Measurements from ENCODE around the gene HBP1. TPM values are rescaled to one million over a fixed set of nuclear protein-coding genes. Genes with fewer than 3 reads are reported as not detected.
A peak's percentile ranks its signal among the peaks of the same experiment; 100 is the strongest.
"Not testable (repeated sequence)": the region's sequence is repeated elsewhere in the genome, so short reads cannot be mapped to it uniquely, and the experiment has no call there.

Gene HBP1
- total RNA-seq, 2 experiments from 2014 or later = 19.4 to 19.7 TPM

DNA sequence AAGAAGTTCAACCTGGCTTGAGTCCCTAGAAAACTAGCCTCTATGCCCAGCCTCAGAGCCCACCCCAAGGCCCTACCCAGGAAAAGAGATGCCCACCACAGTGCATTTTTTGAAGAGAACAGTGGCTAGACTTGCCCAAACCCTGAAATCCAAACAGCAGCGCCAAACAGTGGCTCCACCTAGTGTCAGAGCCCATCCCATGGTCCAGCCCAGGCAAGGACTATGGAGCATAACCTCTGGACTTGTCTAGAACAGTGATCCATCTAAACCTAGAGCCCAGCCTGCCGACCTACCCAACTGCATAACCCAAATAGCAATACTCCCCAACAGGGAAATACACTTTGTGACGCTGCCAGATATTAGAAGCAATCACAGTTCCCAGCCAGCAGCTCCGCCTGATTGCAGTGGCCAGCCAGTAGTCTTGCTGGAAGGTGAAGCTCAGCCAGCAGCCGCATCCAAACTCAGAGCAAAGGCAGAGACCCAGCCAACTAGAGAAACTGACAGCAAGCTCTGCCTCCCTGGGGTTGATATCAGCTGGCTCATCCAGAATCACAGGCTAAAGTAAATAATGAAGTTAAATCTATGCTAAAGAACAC lies 44.5 kb downstream of the HBP1 start:
- DNase-seq = no peak
- no peaks in the 10 kb centered on the region for H3K27me3 Mint-ChIP-seq
- H3K4me1 Mint-ChIP-seq = peaks cover 9% of the 10 kb centered on the region
- peaks cover 41% of the 10 kb centered on the region for H3K36me3 Mint-ChIP-seq
- no peak overlapping the region for H3K4me3 Mint-ChIP-seq
- H3K9me3 Mint-ChIP-seq = peaks cover 11% of the 10 kb centered on the region
- H3K27ac Mint-ChIP-seq = no peak overlapping the region

DNA sequence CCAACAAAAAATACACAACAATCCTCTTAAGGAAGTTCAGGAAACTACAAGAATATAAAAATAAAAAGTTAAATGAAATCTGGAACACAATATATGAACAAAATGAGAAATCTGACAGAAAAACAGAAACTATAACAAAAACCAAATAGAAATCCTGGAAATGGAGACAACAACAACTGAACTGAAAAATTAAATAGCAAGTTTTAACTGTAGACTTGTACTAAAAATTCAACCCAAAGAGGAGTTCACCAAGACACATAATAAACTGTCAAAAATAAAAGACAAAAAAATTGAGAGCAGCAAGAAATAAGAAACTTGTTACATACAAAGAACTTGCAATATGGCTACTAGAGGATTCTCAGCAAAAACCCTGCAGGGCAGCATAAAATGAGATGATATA lies 45.1 kb downstream of the HBP1 start:
- Mint-ChIP-seq H3K4me1 (peaks cover 9% of the 10 kb centered on the region), H3K9me3 (peaks cover 11% of the 10 kb centered on the region), H3K4me3 (no peak overlapping the region), H3K27me3 (no peaks in the 10 kb centered on the region), H3K27ac (no peak overlapping the region), H3K36me3 (peaks cover 42% of the 10 kb centered on the region)
- no peak for DNase-seq

DNA sequence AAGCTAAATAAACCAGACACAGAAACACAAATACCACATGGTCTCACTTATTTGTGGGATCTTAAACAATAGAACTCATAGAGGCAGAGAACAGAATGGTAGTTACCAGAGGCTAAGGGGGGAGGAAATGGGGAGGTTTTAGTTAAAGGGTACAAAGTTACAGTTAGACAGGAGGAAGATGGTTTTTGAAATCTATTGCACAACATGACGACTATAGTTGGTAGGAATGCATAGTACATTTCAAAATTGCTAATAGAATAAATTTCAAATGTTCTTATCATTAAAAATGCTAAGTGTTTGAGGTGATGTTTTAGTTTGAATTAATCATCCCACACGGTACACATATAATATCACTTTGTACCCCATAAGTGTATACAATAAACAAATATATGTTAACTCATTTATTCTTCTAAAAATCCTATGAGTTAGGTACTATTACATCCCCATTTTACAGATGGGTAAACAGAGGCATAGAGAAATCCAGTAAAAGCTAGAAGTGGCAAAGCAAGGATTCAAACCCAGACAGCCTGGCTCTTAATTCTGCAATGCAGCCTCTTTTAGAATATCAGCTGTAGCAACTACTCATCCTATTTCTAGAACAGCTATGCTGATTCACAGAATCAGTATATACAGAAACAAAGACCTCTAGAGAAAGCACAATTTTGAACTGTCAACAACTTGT lies 50.9 kb downstream of the HBP1 start:
- peaks cover 11% of the 10 kb centered on the region for H3K9me3 Mint-ChIP-seq
- peaks cover 45% of the 10 kb centered on the region for H3K36me3 Mint-ChIP-seq
- H3K4me1 Mint-ChIP-seq = peaks cover 3% of the 10 kb centered on the region

GRCh38 chr7:107220356-107220755 lies 51.6 kb downstream of the HBP1 start:
- peaks cover 7% of the 10 kb centered on the region for H3K9me3 Mint-ChIP-seq
- H3K4me1 Mint-ChIP-seq = peaks cover 3% of the 10 kb centered on the region
- DNase-seq = no peak
- no peaks in the 10 kb centered on the region for H3K27me3 Mint-ChIP-seq
- peaks cover 38% of the 10 kb centered on the region for H3K36me3 Mint-ChIP-seq
- H3K4me3 Mint-ChIP-seq = no peak overlapping the region
- peak overlapping the region; percentile 29 for H3K27ac Mint-ChIP-seq

More for the DNA sequence above, 50.9 kb downstream of the HBP1 start:
- no peaks in the 10 kb centered on the region for H3K27me3 Mint-ChIP-seq
- no peak overlapping the region for H3K4me3 Mint-ChIP-seq
- no peak for DNase-seq
- no peak overlapping the region for H3K27ac Mint-ChIP-seq

- peaks cover 37% of the 10 kb centered on the region for H3K36me3 Mint-ChIP-seq
- not testable (repeated sequence) for H3K27me3 Mint-ChIP-seq, H3K4me3 Mint-ChIP-seq, H3K4me1 Mint-ChIP-seq, DNase-seq, H3K9me3 Mint-ChIP-seq, H3K27ac Mint-ChIP-seq
Observed at GRCh38 chr7:107220806-107221205, 52.0 kb downstream of the HBP1 start.

DNA sequence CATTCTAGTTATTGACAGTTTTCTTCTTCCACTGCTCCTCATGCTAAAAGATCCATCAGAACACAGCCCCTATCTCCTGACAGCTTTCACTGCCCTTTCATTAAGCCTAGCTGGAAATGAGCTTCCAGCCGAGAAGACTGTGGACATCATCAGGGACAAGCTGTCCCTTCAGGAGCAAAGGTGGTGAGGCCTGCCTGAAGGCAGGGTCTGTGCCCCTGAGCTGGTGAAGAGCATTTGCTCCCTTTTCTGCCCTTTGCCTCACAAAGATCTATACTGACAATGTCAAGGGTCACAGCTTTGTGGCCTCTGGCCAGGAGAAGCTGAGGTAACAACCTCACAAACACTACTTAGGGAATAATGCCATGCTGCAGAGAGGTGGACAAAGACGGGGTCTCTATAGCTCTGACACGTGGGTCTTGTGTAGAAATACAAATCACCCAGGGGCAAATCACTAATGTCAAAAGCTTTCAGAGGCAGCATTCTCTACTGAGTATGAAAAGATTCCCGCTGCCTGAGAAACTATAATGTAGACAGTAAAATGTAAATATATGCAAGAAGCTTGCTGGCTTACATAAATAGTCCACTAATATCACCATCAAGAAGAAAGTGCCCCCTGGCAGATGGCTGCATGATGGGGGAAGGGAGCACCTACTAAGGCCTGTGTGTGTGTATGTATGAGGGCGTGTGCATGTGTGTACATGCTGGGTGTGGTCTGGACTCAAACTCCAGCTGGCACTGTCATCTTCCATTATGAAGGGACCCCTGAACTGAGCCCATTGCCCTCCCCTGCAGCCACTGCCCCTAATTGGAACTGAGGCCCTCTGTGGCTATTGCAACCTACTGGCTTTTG lies 55.8 kb downstream of the HBP1 start:
- peaks cover 21% of the 10 kb centered on the region for H3K36me3 Mint-ChIP-seq
- H3K27ac Mint-ChIP-seq = no peak overlapping the region
- no peak for DNase-seq
- no peaks in the 10 kb centered on the region for H3K27me3 Mint-ChIP-seq
- H3K4me1 Mint-ChIP-seq = no peaks in the 10 kb centered on the region
- H3K9me3 Mint-ChIP-seq = no peaks in the 10 kb centered on the region
- no peak overlapping the region for H3K4me3 Mint-ChIP-seq

GRCh38 chr7:107228291-107228690 lies 59.5 kb downstream of the HBP1 start:
- Mint-ChIP-seq H3K27me3 (no peaks in the 10 kb centered on the region), H3K27ac (no peak overlapping the region), H3K9me3 (no peaks in the 10 kb centered on the region), H3K4me1 (no peaks in the 10 kb centered on the region), H3K4me3 (no peak overlapping the region), H3K36me3 (peaks cover 11% of the 10 kb centered on the region)
- no peak for DNase-seq

GRCh38 chr7:107230334-107230733 lies 61.5 kb downstream of the HBP1 start:
- no peaks in the 10 kb centered on the region for H3K4me1 Mint-ChIP-seq
- H3K9me3 Mint-ChIP-seq = no peaks in the 10 kb centered on the region

GRCh38 chr7:107232568-107233090 lies 63.8 kb downstream of the HBP1 start:
- Mint-ChIP-seq H3K36me3 (peaks cover 9% of the 10 kb centered on the region), H3K4me3 (no peak overlapping the region), H3K9me3 (no peaks in the 10 kb centered on the region), H3K27me3 (no peaks in the 10 kb centered on the region), H3K4me1 (no peaks in the 10 kb centered on the region), H3K27ac (no peak overlapping the region)
- no peak for DNase-seq

More at GRCh38 chr7:107230334-107230733, 61.5 kb downstream of the HBP1 start:
- H3K36me3 Mint-ChIP-seq = peaks cover 11% of the 10 kb centered on the region
- no peak for DNase-seq
- H3K4me3 Mint-ChIP-seq = no peak overlapping the region
- H3K27me3 Mint-ChIP-seq = no peaks in the 10 kb centered on the region
- no peak overlapping the region for H3K27ac Mint-ChIP-seq

- H3K9me3 Mint-ChIP-seq = no peaks in the 10 kb centered on the region
- no peaks in the 10 kb centered on the region for H3K4me1 Mint-ChIP-seq
- H3K4me3 Mint-ChIP-seq = no peak overlapping the region
- no peak overlapping the region for H3K27ac Mint-ChIP-seq
- no peak for DNase-seq
- peaks cover 10% of the 10 kb centered on the region for H3K36me3 Mint-ChIP-seq
- H3K27me3 Mint-ChIP-seq = no peaks in the 10 kb centered on the region
Observed at GRCh38 chr7:107233174-107233573, 64.4 kb downstream of the HBP1 start.

- no peaks in the 10 kb centered on the region for H3K9me3 Mint-ChIP-seq
- H3K27me3 Mint-ChIP-seq = no peaks in the 10 kb centered on the region
- DNase-seq = no peak
- H3K4me1 Mint-ChIP-seq = no peaks in the 10 kb centered on the region
- no peak overlapping the region for H3K27ac Mint-ChIP-seq
- peaks cover 7% of the 10 kb centered on the region for H3K36me3 Mint-ChIP-seq
- no peak overlapping the region for H3K4me3 Mint-ChIP-seq
Observed at GRCh38 chr7:107233981-107234380, 65.2 kb downstream of the HBP1 start.

DNA sequence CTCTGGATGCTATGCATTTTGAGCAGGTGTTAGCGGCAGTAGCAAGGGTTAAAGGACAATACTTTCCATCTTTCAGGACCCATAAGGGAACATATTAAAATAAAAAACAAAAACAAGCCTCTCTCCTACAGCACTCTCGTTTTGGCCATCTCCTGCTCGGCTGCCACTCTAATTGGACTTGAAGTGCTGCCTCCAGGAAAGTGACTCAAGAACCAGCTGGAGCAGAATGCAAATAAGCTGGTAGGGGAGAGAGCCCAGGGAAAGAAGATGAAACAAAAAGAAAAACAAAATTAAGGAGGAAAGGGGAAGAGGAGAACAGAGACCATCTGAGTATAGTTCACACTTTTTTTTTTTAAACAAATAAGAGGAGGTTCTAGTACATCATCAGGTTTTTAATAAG lies 65.6 kb downstream of the HBP1 start:
- H3K27me3 Mint-ChIP-seq = no peaks in the 10 kb centered on the region
- DNase-seq = no peak
- H3K4me3 Mint-ChIP-seq = no peak overlapping the region
- no peak overlapping the region for H3K27ac Mint-ChIP-seq
- H3K4me1 Mint-ChIP-seq = no peaks in the 10 kb centered on the region
- H3K9me3 Mint-ChIP-seq = no peaks in the 10 kb centered on the region
- peaks cover 6% of the 10 kb centered on the region for H3K36me3 Mint-ChIP-seq

DNA sequence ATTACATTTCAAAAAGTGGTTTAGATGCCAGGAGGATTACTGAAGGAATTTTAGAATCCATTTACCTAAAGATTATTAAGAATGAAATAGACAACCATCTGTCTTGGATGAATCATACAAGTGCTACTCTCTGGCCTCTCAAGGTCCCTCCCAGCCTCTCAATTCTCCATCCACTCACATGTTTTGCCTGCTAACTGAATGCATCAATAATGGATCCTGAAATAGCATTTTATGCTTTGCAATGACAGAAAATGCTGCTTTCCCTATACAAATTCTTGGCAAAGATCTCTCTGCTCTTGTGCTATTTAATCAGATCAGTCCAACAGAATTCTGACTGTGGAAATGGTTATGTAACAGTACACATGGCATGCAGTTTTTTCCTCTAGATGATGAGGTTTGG lies 68.1 kb downstream of the HBP1 start:
- DNase-seq = no peak
- H3K9me3 Mint-ChIP-seq = no peaks in the 10 kb centered on the region
- H3K4me1 Mint-ChIP-seq = no peaks in the 10 kb centered on the region
- H3K36me3 Mint-ChIP-seq = peaks cover 8% of the 10 kb centered on the region
- H3K27ac Mint-ChIP-seq = no peak overlapping the region
- no peaks in the 10 kb centered on the region for H3K27me3 Mint-ChIP-seq
- no peak overlapping the region for H3K4me3 Mint-ChIP-seq

DNA sequence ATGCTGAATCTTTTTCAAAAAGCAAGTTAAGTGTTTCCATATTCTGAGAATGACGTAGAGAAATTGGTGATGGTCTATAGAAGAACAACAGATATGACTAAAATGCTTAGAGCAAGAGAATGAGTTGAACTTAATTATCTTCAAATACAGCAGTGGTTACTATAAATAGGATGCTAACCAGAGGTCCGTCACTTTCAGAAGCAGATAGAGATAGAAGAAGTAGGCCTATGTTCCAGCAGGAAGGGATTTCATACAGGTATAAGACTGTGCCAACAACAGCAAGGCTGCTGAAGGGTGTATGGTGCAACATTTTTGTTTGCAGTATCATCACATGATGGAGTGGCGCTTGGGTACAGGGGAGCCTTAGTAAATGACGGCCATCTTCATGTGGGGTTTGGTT lies 68.6 kb downstream of the HBP1 start:
- H3K9me3 Mint-ChIP-seq = no peaks in the 10 kb centered on the region

DNA sequence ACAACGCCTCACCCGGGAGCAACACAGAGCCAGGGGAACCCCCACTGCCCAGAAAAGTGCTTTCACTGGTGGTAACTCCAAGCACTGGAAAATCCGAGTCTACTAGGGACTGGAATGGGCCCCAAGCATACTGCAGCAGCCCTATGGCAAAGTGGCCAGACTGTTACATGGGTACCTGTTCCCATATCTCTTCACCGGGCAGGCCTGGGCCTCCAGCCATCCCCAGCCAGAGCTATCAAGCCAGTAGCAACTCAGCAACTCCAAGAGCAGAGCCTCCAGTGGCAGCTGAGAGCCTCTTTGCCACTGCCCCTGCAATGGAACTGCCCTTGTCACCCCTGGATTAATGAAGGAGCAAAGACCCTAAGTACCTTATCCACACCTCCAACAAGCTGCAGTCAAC lies 73.5 kb downstream of the HBP1 start:
- H3K9me3 Mint-ChIP-seq = peaks cover 15% of the 10 kb centered on the region
- H3K4me3 Mint-ChIP-seq = no peak overlapping the region
- no peak for DNase-seq
- H3K36me3 Mint-ChIP-seq = peaks cover 49% of the 10 kb centered on the region
- no peaks in the 10 kb centered on the region for H3K27me3 Mint-ChIP-seq
- H3K4me1 Mint-ChIP-seq = no peaks in the 10 kb centered on the region
- H3K27ac Mint-ChIP-seq = no peak overlapping the region

More for the DNA sequence above, 68.6 kb downstream of the HBP1 start:
- Mint-ChIP-seq H3K4me3 (no peak overlapping the region), H3K4me1 (no peaks in the 10 kb centered on the region), H3K27ac (no peak overlapping the region), H3K36me3 (peaks cover 8% of the 10 kb centered on the region), H3K27me3 (no peaks in the 10 kb centered on the region)
- DNase-seq = no peak

Measured in activated naive CD8-positive, alpha-beta T cell treated with anti-CD3 and anti-CD28 coated beads for 36 hours (primary cell).